CD4-positive, alpha-beta T cell treated with Interleukin-10 for 1 hour (primary cell): ENCODE results near the gene RAB7A.

Experiments
- DNase-seq: peaks from one replicate; pipeline ENCODE4 v3.0.0-alpha.2; 2020

RAB7A gene

GRCh38 chr3:128855569-128855968, 129.6 kb downstream of the RAB7A start:
- DNase-seq, result no peak

DNA sequence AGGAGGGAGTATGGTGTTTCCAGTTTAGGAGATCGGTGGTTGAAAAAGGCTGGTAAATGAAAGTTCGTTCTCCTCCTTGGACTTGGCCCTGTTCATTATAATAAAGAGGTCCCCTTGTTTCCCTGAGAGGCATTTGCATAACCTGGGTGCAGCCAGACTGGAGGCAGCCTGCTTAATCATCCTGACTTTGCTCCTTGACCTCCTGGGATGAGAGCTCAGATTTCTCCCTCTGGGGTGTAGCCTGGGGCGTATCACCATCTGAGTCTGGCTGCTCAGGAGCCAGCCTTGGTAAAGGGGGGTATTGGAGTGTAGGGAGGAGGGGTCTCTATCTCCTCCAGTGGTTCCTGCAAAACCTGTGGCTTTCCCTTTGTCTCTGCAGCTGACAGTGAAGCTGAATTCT, 132.2 kb downstream of the RAB7A start:
- DNase-seq, result no peak

DNA sequence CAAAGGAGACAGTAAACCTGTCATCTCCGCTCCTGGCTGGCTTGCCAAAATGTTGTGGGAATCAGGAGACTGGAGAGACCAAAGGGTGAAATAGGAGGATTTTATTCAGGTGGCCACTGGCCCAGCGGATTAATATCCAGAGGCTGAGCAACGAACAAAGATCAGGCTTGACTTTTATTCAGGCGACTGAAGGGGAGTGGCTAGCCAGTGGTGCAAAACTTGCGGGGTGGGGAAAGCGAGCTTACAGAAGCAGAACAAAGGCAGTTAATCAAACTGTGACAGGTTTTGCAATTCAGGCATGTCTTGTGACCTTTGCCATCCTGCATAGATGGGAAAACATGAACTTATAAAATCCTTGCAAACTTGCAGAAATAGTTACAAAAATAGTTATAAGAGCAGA, 133.6 kb downstream of the RAB7A start:
- DNase-seq, result no peak

DNA sequence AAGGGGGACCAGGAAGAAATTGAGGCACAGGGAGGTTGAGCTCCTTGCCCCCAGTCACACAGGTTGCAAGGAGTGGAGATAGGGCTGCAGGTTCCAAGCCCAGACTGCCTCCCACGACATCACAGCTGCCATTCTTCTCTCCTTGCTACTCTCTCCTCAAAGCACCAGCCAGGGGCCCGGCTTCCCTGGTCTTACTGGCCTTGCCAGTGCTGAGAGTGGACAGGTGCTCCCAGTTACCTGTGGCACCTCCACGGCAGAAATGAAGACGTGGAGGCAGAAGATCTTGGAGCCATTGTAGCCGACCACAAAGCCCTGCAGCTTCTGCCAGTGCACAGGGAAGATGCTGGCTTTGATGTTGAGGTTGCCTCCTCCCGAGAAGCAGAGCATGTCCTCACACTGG, 135.5 kb downstream of the RAB7A start:
- DNase-seq, result no peak

DNA sequence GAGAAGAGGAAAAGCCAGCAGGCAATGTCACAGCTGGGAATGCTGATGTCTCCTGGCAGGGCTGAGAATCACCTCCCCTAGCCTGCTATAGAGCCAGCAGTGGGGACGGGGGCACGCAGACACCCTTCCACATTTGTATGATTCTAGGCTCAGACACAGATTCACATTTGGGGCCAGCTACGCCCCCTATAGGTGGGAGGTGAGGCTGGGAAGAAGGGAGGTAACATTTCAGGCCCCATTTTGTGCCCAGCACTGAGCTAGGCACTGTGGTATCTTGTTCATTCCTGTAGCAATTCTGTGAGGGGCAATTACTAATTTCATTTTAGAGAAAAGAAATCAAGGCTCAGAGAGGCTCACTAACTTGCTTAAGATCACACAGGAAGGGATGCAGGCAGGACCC, 137.6 kb downstream of the RAB7A start:
- no peak for DNase-seq
